NCI-H1092 (cell line): Measurements from ENCODE around the gene ADAMTS10.
"Not testable (repeated sequence)": the region's sequence is repeated elsewhere in the genome, so short reads cannot be mapped to it uniquely, and the experiment has no call there.

Experiments
- DNase-seq: peaks from one replicate; lab custom pipeline; 2025; lab: John Stamatoyannopoulos, UW

Gene ADAMTS10

DNA sequence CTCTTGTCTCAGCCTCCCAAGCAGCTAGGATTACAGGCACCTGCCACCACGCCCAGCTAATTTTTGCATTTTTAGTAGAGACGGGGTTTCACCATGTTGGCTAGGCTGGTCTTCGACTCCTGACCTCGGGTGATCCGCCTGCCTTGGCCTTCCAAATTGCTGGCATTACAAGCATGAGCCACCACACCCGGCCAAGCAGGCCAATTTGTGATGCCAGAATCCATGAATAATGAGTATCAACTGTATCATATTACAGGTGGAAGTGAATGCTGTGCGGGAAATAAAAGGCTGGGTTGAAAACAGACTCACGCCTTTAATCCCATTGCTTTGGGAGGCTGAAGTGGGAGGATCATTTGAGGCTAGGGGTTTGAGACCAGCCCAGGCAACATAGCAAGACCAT, 16.3 kb upstream of the ADAMTS10 start:
- DNase-seq: no peak

DNA sequence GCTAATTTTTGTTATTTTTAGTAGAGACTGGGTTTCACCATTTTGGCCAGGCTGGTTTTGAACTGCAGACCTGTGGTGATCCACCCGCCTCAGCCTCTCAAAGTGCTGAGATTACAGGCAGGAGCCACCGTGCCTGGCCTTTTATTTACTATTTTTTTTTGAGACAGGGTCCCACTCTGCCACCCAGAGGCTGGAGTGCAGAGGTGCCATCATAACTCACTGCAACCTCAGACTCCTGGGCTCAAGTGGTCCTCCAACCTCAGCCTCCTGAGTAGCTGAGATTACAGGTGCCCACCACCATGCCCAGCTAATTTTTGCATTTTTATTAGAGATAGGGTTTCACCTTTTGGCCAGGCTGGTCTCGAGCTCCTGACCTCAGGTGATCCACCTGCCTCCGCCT, 12.4 kb upstream of the ADAMTS10 start:
- DNase-seq: not testable (repeated sequence)

DNA sequence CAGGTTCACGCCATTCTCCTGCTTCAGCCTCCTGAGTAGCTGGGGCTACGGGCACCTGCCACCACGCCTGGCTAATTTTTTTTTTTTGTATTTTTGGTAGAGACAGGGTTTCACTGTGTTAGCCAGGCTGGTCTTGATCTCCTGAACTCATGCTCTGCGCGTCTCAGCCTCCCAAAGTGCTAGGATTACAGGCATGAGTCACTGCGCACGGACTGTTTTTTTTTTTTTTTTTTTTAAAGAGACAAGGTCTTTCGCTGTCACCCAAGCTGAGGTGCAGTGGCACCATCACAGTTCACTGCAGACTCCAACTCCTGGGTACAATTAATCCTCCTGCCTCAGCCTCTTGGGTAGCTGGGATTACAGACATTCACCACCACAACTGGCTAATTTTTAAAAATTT, 8.2 kb upstream of the ADAMTS10 start:
- DNase-seq: no peak

- no peak for DNase-seq
Measured at GRCh38 chr19:8617984-8618383, 7.5 kb upstream of the ADAMTS10 start.

GRCh38 chr19:8617325-8617724, 6.8 kb upstream of the ADAMTS10 start:
- not testable (repeated sequence) for DNase-seq

DNA sequence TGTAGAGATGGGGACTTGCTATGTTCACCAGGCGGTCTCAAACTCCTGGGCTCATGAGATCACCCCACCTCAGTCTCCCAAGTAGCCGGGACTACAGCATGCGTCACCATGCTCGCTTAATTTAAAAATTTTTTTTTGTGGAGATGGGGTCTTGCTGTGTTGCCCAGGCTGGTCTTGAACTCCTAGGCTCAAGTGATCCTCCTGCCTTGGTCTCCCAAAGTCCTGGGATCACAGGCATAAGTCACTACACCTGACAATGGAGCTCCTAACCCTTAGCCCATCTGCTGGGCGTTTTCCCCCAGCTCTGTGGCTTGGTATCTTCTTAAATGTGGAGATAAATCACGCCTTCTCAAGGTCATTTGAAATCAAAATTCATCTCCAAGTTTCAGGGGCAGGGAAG, 6.3 kb upstream of the ADAMTS10 start:
- DNase-seq: no peak

DNA sequence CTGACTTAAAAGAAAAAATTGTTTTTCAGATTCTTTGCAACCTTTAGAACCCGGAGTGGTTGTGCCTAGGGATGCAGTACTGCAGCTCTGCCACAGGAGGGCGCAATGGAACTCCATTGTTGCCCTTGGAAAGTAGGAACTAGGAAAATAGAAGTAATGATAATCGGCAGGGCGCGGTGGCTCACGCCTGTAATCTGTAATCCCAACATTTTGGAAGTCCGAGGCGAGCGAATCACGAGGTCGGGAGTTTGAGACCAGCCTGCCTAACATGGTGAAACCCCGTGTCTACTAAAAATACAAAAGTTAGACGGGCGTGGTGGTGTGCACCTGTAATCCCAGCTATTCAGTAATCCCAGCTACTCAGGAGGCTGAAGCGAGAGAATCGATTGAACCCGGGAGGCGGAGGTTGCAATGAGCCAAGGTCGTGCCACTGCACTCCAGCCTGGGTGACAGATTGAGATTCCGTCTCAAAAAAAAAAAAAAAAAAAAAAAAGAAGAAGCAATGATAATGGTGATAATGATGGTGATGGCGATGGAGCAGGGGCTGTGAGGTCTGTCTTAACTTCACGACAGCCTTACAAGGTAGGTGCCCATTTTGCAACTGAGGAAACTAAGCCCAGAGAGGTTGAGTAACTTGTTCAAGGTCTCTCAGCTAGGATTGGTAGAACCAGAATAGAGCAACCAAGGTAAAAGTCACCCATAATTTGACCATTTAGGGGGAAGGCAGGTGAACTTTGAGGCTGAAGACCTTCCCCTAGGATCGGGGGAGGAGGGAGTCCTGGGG, 5.5 kb upstream of the ADAMTS10 start:
- DNase-seq: no peak

- no peak for DNase-seq
Measured at GRCh38 chr19:8615024-8615423, 4.5 kb upstream of the ADAMTS10 start.

DNA sequence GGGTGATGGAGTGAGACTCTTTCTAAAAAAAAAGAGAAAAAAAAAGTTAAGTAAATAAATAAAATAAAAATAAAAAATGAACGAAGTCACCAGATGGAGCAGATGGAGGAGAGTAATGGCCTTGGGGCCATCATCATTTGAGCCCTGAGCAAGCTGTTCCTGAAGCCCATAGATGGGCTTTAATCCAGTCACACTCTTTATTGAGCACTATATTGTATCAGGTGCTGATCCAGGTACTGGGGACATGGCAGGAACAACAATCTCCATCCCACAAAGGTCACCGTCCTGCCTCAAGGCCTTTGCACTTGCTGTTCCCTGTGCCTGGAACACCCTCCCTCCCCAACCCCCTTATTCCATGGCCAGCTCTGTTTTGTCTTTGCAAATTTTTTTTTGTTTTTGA, 3.9 kb upstream of the ADAMTS10 start:
- no peak for DNase-seq

DNA sequence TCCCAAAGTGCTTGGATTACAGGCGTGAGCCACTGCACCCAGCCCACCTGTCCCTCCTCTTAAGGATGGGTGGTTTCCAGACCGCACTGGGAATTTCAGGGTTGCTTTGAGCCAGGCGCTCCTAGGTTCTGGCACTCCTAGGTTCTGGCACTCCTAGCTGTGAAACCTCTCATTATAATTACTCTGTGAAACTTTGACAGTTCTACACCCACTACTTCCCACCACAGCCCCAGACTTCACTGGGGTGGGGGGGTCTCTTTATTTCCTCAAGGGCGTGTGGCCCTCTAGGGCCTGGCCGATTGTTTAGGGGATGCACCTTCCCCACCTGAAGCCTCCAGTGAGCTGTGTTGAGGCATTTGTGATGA, 2.3 kb upstream of the ADAMTS10 start:
- no peak for DNase-seq

DNA sequence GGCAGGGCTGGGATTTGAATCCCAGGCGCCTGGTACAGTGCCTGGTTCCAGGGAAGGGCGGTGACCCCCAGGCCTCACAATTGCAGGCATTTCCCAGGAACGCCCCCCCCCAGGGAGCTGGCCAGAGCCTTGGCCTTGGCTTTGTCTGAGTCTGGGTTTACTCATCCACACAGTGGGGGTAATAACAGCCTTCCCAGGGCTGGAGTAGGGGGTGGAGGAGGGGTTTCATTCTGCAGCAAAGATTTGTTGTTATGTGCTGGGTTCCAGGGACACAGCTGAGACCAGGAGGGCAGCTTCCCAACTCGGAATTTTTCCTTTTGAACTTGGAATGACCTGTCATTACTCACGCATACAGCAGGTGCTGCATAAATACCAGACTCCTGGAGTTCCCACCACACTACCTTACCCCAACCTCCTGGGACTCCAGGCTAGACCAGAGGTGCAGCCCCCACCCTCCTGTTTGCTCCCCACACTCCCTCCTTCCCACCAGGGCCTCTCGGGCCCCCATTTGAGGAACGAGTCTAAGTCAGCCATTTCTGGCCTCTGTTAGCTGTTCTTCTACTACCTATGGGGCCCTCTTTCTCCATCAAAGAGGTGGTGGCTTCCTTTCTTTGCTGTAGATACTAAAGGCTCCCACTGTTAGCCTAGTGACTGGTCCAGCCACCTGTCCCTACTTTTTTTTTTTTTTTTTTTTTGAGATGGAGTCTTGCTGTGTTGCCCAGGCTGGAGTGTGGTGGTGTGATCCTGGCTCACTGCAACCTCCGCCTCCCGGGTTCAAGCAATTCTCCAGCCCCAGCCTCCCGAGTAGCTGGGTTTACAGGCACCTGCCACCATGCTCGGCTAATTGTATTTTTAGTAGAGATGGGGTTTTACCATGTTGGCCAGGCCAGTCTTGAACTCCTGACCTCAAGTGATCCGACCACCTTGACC, 1.6 kb upstream of the ADAMTS10 start:
- DNase-seq: no peak

DNA sequence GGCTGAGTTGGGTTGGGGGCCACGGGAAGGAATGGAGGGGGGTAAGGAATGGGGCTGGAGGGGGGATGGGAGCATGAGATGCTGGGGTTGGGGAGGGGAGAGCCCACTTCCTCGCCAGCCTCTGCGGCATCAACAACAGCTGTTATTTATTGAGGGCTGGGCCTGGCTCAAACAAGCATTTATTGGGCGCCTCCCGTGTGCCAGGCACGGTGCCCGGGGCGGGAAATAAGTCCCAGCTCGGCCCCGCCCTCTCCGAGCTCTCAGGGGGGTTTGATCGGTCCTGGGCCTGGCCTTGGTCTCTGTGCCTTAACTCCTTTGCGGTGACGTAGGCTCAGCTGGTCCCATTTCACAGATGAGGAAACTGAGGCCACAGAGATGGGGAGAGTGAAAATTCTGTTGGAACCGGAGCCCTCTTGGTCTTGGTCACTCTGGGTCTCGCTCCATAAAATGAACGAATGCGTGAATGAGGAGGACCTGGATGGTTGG, 919 bp upstream of the ADAMTS10 start:
- DNase-seq: no peak

GRCh38 chr19:8610936-8611300, 403 bp upstream of the ADAMTS10 start:
- DNase-seq: no peak

DNA sequence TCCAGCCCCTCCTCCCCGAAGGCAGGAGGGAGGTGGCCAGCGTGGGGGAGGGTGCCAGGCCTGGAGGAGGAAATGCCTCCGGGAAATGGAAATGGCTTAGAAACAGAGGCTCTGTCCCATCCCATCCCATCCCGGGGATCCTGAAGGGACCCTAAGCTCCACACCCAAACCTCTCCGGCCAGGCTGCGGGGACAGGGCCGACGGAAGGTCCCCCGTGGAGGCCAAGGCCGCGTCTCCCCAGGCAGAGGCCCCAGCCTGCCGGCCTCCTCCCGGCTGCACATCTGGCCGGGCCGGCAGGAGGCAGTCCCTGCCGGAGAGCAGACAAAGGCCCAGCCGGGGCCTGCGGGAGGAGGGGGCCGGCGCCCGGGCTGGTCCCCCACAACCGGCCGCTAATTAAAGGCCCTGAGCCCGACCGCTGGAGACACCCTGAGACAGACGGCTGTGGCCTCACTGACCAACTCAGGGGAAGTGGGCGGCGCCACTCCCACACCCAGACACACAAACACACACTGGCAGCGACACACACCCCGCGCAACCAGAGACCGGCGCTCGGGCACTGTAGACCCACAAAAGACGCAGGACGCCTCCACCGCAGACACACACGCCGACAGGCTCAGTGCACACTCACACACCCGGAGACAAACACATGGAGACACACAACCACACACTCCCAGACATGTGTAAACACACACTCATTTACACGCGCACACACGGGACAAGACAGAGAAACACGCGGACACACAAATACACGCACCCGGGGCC, 1.1 kb downstream of the ADAMTS10 start:
- DNase-seq: no peak

GRCh38 chr19:8608941-8609278, 1.6 kb downstream of the ADAMTS10 start:
- no peak for DNase-seq

- no peak for DNase-seq
Measured at GRCh38 chr19:8607386-8607785, 3.1 kb downstream of the ADAMTS10 start.

DNA sequence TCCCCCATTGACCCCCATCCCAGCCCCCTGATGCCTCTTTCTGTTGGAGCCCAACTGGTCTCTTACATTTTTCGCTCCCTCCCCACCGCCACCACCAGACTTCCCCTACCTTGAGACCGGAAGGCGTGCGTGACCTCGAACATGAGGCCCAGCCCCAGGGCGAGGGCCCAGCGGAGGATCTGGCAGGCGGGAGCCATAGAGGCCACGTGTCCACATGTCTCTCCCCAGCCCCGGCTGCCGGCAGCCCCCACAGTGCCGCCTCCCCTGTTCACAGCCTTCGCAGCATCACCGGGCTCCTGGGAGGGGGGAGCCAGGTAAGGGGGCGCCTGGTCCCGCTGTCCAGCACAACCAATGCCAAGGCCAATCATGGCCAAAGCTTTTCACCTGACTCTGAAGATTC, 5.0 kb downstream of the ADAMTS10 start:
- DNase-seq: no peak

- DNase-seq: no peak
Measured at GRCh38 chr19:8601796-8602195, 8.7 kb downstream of the ADAMTS10 start.

DNA sequence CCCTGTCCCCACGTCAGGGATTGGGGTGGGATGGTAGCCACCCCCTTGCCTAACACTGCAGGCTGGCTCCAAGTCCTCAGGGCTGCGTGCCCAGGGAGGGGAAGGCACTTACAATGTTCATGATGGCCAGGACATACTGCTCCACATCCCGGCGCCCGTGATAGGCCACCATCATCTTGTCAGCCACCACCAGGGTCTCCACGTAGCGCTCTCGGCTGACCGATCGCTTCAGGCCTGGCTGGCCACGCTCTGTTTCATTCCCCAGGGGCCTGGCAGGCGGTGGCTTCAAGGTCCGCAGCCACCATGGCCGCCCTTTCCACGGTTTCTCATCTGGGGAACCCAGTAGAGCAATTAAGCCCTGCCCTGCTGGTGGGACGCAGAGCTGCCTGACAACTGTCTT, 9.7 kb downstream of the ADAMTS10 start:
- no peak for DNase-seq

- DNase-seq: no peak
Measured at GRCh38 chr19:8600064-8600463, 10.5 kb downstream of the ADAMTS10 start.

DNA sequence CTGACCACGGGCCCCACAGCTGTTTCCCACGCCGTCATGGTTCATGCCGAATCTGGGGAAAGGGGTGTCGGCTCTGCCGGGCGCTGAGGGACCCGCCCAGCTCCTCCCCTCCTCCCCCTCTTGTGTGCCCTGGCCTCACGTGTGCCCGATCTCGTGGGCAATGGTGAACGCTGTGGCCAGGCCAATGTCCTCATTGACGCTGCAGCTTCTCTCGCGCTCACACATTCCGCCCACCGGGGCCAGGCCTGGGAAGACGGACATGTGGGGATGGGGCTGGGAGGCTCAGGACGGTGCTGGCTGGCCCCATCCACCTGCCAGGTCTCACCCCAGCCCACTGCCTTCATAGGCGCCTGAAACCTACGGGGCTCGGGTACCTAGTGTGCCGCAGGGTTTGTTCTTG, 14.3 kb downstream of the ADAMTS10 start:
- DNase-seq: no peak

DNA sequence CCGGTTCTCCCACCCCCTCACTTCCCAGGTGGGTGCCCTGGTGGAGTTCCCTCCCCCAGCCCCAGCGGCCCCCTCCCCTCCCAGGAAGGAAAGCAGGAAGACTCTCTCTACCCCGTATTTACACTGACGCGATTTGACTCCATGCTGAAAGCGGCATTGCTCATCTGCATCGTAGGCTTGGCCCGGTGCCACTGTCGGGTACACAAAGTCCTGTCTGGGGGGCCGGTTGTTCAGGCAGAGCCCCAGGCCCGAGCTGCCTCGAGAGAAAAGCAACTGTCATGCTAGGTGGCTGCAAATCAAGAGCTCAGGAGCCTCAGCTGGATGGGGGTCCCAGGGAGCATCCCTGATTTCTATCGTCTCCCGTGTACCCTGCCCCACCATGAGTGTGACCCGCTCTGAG, 14.9 kb downstream of the ADAMTS10 start:
- no peak for DNase-seq

DNA sequence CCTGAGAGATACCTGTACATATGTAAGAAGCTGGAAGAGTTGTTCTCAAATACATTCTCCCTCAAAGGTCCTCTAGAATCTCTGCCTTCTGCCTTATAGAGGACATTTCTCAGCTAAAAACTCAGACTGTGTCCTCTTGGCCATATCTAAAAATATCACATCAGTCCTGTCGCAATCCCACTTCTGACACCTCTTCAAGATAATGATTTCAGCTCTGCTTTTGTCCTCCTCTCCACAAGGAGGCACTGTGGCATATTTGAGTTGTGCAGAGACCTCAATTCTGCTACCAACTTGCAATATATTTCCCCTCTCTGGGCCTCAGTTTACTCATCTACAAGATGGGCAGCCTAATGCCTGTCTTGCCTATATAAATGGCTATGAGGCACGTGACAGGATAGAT, 16.6 kb downstream of the ADAMTS10 start:
- DNase-seq: no peak
